Activated CD4-positive, CD25-positive, alpha-beta regulatory T cell treated with anti-CD3 and anti-CD28 coated beads, Interleukin-2, amount 50 U/mL, for 24 hours (primary cell): ENCODE data around the gene RMDN2.

Experiments
- ATAC-seq, 2 donors: fragments of 150-1000 bp; cut with Tn5 transposase; one replicate each; pipeline ENCODE4 v1.10.0; 2021; ENCODE audit warnings: mild to moderate bottlenecking in 1 of 2, moderate library complexity in 1 of 2

RMDN2 gene

DNA sequence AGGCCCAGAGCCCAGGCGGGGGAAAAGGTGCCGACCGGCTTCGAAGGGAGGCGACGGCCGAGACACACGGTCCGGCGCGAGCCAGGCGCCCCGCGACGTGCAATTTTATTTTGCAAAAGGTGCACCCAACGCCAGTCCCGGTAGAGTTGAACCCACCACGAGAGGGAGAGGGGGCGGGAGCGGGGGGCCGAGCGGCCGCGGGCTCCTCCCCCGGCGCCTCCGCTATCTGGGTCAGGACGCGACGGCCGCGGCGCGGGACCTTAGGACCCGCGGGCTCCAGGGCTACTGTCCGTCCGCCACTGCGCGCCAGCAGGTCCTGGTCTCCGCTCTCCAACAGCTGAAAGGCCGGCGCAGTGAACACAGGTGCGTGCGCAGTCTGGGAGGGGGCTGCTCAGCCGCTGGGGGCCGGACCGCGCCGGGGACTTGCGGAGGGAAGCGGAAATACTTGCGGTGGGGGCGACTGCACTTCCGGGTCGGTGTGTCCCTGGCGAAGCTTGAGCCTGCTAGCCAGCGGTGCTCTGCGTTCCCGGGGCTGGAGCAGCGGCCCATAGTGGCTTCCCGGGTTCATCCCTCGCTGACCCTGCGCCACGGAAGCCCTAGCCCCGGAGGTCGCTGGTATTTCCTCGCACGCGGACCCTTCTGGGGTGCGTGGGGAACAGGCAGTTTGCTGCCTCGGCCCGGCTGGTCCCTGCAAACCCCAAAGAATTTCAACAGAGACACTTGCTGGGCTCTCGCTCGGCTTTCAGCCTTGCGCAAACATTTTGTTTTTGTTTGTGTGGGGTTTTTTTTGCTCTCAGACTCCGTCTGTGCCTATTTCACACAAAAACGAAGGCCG, at the start of gene RMDN2:
Gene RMDN2, plus strand, starts transcription at position 225 of the 835 bp plus-strand sequence. CDS start 3,991 bp downstream, outside the sequence.
- ATAC-seq, result peak; percentile 85 to 86

DNA sequence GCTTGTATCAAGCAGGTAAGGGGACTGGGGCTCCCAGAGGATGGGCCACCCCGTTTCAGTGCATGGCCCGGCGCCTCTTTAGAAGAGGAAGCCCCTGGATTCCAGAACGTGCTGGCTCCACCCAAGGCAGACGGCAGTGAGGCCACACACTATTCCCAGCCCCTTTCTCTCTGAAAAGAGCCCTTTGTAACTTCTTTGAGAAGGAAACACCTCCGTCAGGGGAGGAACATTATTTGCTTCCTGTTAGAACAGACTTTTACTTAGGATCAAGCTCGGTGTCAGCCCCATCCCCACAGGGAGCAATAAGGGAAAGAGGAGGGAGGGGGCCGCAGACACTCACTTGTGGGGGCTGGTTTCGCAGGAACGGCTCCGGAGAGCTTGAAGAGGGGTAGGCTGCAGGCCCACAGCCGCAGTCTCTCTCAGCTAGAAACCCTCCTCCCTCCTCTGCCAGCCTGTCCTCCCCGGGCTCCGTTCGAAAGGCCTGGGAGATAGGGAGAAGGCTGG, 49.6 kb upstream of the RMDN2 start:
- ATAC-seq, result no peak

GRCh38 chr2:37876227-37876626, 48.9 kb upstream of the RMDN2 start:
- ATAC-seq, result no peak

DNA sequence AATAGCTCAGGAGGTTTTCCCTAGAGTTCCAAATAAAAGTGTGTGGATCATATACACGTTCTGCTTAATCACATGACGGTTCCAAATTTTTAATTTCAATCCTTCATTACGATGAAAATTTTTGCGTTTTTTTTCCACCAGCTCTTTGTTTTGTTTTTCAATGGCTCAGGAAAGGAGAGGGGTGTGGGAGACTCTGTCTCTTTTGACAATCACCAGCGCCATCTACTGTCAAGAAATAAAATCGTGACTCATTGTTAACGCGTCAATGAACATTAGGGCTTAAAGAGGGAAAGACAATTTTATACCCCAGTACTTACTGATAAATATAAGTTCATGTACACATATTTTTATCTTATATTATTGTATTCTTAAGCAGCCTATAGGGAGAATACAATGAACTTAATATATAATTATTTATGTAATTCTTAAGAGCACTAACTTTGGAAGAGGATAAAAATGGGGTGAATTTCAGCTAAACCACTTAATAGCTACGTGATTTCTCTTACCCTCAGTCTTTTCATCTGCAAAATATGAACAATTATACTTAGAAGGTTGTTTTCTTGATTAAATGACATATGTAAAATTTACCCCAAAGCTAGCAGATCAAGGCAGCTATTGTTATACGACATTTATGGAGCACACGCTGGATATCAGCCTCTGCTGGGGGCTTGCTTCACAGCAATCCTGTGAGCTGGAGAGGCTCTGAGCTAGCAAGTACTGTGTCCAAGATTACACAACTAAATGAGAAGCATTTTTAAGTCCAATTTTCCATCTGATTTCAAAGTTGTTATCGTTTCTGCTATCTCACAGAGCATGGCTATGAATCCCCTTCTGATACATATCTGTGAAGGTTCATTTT, 47.4 kb upstream of the RMDN2 start:
- ATAC-seq, result peak; percentile 65 to 67

DNA sequence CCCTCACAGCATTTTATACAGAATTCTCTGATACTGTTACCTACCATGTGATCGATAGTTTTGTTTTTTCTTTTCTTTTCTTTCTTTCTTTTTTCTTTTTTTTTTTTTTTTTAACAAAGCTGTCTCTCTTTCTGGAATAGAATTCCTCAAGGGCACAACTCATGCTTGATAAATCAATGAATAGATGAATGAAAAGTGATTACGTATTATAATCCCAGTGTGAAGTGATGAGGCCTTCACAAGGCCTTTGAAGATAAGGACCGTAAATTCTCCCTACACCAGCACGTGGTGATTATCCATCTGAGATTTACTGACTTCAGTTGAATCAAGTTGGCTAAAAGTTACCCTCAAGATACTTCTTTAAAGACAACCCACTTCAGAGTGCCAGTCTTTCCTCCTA, 46.6 kb upstream of the RMDN2 start:
- ATAC-seq, result no peak

DNA sequence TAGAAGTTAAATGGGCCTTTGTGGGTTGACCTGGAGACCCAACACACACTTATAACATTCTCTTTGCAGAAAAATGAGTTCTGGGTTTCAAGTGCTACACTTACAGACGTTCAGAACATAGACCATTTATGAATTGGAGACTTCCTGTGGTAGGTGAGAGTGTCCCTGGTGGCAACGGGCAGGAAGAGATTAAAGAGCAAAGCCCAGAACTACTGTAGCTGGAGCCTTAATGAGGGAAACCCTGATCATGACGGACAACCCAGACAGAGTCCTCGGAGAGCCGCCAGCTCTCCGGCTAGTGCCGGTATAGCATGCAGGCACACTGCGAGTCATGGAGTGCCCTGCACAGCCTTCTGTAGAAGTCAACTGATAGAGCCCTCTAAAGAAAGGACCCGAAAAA, 44.5 kb upstream of the RMDN2 start:
- ATAC-seq, result peak in 1 of 2 donors; percentile 9

DNA sequence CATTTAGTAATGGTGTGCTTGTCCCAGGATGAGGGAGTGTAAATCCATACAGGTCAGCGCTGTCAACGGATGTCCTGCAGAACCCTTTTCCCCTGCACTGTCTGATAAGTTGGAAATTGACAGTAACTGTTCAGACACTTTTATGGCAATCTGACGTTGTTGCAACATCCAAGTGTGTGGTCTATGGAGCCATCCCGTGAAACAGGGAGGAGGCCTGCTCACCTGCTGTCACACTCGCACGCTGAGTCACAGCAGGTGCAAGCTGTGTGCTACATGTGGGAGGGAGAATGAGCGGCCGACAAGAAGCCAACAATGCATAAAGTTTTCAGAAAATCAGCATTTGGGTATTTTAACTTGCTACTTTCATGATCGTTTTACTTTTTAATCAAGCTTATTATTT, 43.7 kb upstream of the RMDN2 start:
- ATAC-seq, result no peak

DNA sequence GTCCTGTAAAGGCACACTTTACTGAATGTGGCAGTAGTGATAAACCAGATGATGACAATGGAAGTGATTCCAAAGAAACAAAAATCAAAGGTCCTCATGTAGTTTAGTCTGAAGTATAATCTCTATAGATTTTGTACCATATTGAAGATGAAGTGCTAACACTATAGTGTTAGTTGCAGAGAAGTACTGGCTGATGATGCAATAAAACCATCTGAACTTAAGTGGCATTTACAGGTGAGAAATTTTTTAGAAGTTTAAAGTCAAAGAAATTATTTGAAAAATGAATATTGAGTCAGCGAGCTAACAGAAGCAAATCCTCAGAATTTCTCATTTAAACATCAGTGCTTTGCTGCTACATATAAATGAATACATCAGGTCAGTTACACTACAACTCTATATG, 43.1 kb upstream of the RMDN2 start:
- no peak for ATAC-seq

GRCh38 chr2:37883518-37883917, 41.6 kb upstream of the RMDN2 start:
- no peak for ATAC-seq

GRCh38 chr2:37885329-37885993, 39.6 kb upstream of the RMDN2 start:
- ATAC-seq, result no peak

GRCh38 chr2:37886745-37887144, 38.3 kb upstream of the RMDN2 start:
- ATAC-seq, result no peak

- no peak for ATAC-seq
Observed at GRCh38 chr2:37887286-37887685, 37.8 kb upstream of the RMDN2 start.

GRCh38 chr2:37890893-37891495, 34.1 kb upstream of the RMDN2 start:
- ATAC-seq, result peak; percentile 60 to 80

GRCh38 chr2:37891846-37892435, 33.1 kb upstream of the RMDN2 start:
- no peak for ATAC-seq

DNA sequence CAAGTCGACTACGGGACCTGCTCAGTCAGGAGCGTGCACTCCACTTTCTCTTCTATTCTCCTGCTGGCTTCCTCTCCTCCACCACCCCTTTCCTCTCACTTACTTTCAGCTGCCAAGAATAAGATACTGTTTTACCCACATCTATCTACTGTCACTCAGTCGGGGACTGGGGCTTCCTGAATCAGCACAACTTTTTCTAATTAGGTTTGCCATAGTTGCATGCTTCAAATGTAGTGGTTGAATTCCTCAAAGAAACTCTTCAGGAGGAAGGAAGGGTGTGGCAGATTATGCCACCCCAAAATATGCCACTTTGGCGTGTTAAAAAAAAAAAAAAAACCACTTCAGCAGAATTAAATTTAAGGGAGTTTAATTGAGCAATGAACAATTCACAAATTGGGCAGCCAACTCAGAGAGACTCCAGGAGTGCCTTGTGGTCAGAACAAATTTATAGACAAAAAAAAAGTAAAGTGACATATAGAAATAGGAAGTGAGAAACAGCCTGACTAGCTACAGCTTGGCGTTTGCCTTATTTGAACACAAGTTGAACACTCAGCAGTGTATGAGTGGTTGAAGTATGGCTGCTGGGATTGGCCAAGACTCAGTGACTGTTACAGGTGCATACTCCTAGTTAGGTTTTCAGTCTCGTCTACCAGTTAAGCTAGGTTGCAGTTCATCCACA, 32.5 kb upstream of the RMDN2 start:
- peak in 1 of 2 donors; percentile 29 for ATAC-seq

GRCh38 chr2:37893327-37893726, 31.8 kb upstream of the RMDN2 start:
- no peak for ATAC-seq

DNA sequence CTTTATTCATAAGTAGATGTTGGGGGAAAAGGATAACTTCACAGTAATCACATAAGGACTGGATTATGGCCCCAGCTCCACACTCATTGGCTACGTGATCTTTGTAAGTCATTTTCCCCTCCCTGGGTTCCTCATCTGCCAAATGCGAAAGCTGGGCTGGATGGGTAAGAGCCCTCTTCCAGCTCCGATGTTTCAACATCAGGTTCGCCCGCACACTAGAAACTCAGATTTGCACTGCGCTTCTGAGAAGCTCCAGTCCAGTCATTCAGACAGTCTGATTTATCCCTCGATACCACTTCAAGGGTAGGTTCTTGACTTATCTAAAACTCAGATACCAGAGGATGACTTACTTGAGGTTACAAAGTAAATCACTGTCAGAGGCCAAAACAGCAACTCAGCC, 31.0 kb upstream of the RMDN2 start:
- ATAC-seq, result peak in 1 of 2 donors; percentile 77

DNA sequence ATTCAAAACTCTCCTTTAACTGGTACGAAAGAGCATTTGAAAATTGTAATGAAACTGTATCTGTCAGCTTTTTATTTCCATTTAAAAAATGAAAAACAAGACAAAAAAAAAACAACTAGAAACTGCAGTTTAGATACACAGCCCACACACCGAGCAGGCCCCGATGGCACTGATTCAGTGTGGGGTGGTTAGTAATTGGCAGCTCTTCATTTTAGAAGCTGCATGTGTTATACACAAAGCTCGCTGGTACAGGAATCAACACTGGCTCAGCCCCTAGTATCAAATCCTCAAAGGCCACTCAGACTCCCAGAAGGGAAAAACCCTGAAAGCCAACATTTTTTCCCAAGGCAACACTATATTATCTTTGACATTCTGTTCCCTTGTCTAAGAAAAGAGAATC, 30.5 kb upstream of the RMDN2 start:
- ATAC-seq, result peak in 1 of 2 donors; percentile 39

DNA sequence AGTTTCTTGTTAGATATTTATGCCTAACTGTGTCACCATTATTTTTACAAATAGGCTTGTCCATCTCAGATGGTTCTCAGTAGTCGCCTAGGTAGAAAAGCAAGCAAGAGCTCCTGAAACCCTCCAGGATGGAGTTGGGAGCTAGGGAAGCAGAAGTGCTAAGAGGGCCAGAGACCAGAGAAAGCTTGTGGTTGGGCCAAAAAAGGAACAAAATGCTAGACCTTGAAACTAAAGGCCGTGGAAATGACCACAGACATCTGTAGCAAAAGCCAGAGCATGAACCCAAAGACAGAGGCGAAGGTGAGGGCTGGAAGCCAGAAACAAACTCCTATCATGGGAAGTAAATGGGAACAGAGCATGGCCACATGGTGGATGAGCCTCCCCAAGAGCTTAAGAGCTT, 29.9 kb upstream of the RMDN2 start:
- no peak for ATAC-seq

GRCh38 chr2:37896319-37896718, 28.8 kb upstream of the RMDN2 start:
- ATAC-seq, result no peak

GRCh38 chr2:37897511-37897910, 27.6 kb upstream of the RMDN2 start:
- ATAC-seq, result no peak

DNA sequence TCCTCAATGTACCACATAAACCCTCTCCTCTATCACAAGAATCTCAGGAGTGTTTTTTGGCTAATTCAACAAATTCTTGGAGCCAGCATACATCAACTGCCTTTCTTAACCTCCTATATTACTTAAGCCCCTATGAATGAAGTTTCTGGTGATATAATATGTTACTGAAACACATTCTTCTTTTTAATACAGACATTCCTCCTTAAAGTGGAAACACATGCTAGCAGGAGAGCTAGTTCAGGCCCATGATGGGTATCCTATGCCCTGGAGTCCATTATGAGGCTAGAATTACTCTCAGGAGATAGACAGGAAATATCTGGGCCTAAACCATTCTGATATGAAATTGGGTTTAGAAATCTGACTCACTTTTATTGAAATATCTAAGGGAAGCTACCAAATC, 26.6 kb upstream of the RMDN2 start:
- ATAC-seq, result no peak
